Dendritic cell treated with granulocyte-macrophage colony-stimulating factor and Interleukin-4, amounts not matched to agents 40 ng/mL and 50 ng/mL, for 4 days (primary cell): Measurements from ENCODE around the gene UNKL.
"Not testable (repeated sequence)": the region's sequence is repeated elsewhere in the genome, so short reads cannot be mapped to it uniquely, and the experiment has no call there.

ENCODE experiments used
- H3K27ac Mint-ChIP-seq: one replicate; pipeline ENCODE4 v1.8.0; 2022; ENCODE audit warnings: mild to moderate bottlenecking, mixed read lengths
- H3K27me3 Mint-ChIP-seq: one replicate; pipeline ENCODE4 v1.8.0; 2022; ENCODE audit warnings: mild to moderate bottlenecking, mixed read lengths
- H3K36me3 Mint-ChIP-seq: one replicate; pipeline ENCODE4 v1.8.0; 2022; ENCODE audit warnings: low read depth, mixed read lengths
- H3K4me1 Mint-ChIP-seq: one replicate; pipeline ENCODE4 v1.8.0; 2022; ENCODE audit warnings: low read depth, mixed read lengths
- H3K4me3 Mint-ChIP-seq: one replicate; pipeline ENCODE4 v1.8.0; 2022; ENCODE audit warnings: mild to moderate bottlenecking, moderate library complexity, mixed read lengths
- H3K9me3 Mint-ChIP-seq: one replicate; pipeline ENCODE4 v1.8.0; 2022; ENCODE audit warnings: mixed read lengths
- intact Hi-C: fragments of 100-400 bp; cut with micrococcal nuclease; formaldehyde crosslinking; loops from one replicate; pipeline ENCODE4 v1.15.0; 2022

The UNKL gene

DNA sequence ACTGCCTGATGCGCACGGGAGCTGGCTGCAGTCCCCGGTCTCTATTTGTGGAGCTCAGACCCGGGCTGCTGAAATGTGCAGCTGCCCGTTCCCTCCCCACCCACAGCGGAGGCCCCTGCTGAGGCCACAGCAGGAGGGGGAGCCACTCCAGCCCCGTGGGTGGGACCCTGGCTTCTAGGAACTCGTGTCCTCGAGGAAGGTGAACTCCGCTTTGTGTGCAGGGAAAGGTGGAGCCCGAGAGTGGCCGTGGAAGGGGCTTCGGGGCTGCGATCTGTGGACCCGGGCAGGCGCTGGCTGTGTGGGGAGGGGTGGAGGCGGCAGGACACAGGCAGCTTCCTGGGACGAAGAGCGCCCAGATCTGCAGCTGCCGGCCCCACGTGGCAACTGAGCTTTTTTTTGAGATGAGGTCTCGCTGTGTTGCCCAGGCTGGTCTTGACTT, 26.9 kb upstream of the UNKL start:
- no peaks in the 10 kb centered on the region for H3K4me1 Mint-ChIP-seq
- no peak overlapping the region for H3K4me3 Mint-ChIP-seq
- intact Hi-C loops: no loop called here
- H3K9me3 Mint-ChIP-seq: no peaks in the 10 kb centered on the region
- no peak overlapping the region for H3K27ac Mint-ChIP-seq
- peaks cover 75% of the 10 kb centered on the region for H3K36me3 Mint-ChIP-seq
- no peaks in the 10 kb centered on the region for H3K27me3 Mint-ChIP-seq

DNA sequence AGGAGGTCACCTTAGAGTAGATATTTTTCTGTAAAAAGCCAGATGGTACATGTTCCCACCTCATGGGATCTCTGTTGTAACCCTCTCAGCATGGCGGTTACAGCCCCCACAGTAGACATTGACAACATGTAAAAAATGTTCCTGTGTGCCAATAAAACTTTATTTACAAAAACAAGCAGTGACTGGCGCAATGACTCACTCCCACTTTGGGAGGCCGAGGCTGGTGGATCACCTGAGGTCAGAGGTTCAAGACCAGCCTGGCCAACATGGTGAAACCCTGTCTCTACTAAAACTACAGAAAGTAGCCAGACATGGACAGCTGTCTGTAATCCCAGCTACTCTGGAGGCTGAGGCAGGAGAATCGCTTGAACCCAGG, 25.2 kb upstream of the UNKL start:
- Mint-ChIP-seq H3K36me3 (peaks cover 75% of the 10 kb centered on the region), H3K27ac (peak overlapping the region; percentile 32)
- H3K27me3 Mint-ChIP-seq, intact Hi-C loops, H3K4me1 Mint-ChIP-seq, H3K4me3 Mint-ChIP-seq, H3K9me3 Mint-ChIP-seq: not testable (repeated sequence)

DNA sequence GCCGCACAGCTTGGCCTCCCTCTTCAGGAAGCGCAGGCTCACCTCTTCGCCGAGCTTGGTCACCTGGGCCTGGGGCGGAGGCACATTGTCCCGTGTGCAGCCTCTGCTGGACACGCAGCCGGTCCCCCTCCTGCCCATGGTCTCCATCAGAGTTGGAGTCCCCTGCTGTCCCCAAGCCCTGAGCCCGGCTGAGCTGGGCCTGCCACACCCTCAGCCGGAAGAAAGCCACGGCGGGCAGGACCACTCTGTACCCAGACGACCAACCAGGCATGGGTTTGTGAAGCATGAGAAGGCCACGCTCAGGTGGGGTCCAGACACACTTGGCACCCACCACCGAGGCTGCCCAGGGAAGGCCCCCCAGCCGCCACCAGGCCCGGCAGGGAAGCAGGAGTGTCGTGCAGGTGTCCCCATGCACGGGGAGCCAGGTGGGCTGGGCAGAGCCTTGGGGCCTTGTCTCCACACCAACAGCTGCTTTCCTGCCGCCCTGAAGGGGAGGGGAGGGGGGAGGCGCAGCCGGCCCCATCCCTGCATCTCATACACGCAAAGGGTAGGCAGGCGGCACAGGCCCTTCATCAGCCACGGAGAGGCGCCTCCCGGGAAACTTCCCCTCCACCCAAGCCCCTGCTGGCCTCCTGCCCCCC, 24.7 kb upstream of the UNKL start:
- Mint-ChIP-seq H3K4me1 (no peaks in the 10 kb centered on the region), H3K27ac (peak overlapping the region; percentile 32), H3K9me3 (no peaks in the 10 kb centered on the region), H3K36me3 (peaks cover 77% of the 10 kb centered on the region), H3K4me3 (no peak overlapping the region), H3K27me3 (no peaks in the 10 kb centered on the region)
- intact Hi-C loops: no loop called here

DNA sequence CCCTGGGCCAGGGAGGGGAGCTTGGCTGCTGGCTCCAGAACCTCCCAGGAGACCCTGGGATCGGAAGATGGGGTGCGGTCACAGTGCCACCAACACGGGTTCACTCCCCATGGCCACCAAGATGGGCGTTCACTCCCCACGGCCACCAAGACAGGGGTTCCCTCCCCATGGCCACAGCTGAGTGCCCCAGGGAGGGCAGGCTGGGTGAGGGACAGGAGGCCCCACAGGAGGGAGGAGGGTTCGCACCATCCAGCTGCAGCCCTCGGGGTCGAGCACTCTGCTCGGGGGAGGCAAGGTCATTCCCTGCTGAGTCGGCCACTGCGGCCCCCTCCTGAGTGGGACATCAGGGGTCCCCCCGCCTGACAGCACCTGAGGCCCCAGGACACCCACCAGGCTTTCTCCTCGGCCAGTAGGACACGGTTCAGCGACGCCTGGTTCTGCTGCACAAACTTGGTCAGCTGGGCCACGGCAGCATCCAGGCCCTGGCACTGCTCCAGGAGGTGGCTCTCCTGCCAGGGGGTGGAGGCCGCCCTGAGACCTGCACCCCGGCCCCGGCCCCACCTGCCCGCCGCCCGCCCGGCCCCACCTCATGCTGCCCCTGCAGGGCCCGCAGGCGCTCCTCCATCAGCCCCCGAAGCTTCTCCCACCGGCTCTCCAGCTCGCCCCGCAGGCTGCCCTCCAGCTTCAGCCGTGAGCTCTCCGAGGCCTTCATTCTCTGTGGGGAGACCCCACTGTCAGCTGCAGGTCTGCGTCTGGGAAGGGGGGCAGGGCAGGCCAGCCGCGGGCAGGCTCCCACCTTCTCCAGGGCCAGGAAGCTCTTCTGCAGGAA, 23.9 kb upstream of the UNKL start:
- Mint-ChIP-seq H3K9me3 (no peaks in the 10 kb centered on the region), H3K4me3 (no peak overlapping the region), H3K27ac (peak overlapping the region; percentile 32), H3K4me1 (no peaks in the 10 kb centered on the region), H3K27me3 (peaks cover under 1% of the 10 kb centered on the region), H3K36me3 (peaks cover 77% of the 10 kb centered on the region)
- intact Hi-C loops: no loop called here

DNA sequence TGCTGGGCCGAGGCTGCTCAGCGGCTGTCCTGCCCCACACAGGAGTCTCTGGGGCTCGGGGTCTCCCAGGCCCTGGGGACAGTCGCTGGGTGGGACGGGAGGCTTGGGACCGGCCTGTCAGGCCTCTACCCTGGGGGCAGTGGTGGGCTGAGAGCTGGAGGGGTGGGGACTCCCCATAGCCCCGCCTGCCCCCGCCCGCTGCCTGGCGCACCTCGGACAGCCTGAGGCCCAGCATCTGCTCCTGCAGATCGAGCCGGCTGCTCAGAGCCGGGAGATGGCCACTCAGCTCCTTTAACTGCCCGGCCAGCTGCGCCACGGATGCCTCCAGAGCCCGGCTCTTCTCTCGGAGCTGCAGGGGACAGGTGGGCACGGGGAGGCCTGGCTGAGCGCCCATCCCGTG, 23.1 kb upstream of the UNKL start:
- no peak overlapping the region for H3K4me3 Mint-ChIP-seq
- no peaks in the 10 kb centered on the region for H3K4me1 Mint-ChIP-seq
- H3K36me3 Mint-ChIP-seq: peaks cover 71% of the 10 kb centered on the region
- H3K9me3 Mint-ChIP-seq: no peaks in the 10 kb centered on the region
- intact Hi-C loops: no loop called here
- peaks cover 3% of the 10 kb centered on the region for H3K27me3 Mint-ChIP-seq
- no peak overlapping the region for H3K27ac Mint-ChIP-seq

DNA sequence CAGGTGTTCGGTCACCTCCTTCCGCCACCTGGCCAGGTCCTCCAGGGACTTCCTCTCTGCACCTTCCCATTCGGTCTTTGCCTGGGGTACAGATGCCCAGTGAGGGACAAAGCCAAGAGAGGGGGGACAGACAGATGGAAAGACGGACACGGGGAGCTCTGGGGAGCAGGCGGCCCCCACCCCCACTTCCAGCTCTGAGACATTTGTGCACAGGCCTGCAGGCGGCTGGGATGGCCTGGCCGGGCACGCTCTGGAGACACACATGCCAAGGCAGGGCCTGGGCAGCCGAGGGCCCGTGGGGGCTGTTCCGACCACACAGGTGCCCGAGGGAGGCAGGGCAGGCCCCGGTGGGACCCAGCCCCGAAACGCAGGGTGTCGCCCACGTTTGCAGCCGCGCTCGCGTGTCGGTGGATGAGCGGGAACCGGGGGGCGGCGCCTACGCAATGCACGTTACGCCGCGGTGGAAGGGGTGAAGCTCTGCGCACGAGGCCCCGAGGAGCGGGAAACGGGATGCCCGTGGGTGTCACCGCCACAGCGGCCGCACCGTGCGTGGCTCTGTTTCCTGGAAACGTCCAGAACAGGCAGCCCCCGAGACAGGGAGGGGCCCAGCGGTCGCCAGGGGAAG, 22.3 kb upstream of the UNKL start:
- Mint-ChIP-seq H3K27me3 (peaks cover 9% of the 10 kb centered on the region), H3K4me3 (no peak overlapping the region), H3K4me1 (no peaks in the 10 kb centered on the region), H3K27ac (no peak overlapping the region), H3K36me3 (peaks cover 63% of the 10 kb centered on the region), H3K9me3 (no peaks in the 10 kb centered on the region)
- intact Hi-C loops: no loop called here

DNA sequence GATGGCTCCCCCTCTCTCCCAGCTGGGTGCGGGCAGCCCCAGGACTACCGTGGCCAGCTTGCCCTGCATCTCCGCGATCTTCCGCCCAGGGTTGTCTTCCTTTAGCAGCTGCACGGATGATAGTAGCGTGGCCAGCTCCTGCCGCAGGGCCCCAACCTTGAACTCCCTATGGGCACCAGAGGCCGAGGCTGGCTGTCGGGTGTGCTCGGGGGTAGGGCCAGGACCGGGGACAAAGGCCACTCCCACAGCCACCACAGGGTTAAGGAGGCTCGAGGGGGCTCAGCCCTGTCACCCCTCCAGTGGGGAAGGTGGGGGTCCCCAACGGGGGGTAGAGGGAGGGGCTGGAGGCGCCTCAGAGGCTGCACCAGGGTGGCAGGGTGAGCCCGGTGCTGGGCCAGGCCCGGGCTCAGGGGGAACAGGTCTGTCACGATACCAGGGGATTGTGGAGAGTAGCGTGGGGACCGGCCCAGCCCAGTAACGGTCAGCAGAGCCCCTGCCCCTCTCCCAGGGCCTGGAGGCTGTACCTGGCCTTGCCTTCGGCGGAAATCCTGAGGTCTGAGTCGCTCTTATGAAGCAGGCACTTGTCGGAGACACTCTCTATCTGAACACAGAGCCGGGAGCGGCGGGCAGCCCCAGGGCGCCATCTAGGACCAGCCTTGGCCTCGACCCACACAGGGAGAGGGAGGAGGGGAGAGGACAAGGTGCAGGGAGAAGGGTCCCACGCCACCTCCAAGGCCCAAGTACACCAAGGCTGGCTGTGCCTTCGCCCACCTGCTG, 21.6 kb upstream of the UNKL start:
- Mint-ChIP-seq H3K27me3 (peaks cover 16% of the 10 kb centered on the region), H3K4me3 (no peak overlapping the region), H3K9me3 (no peaks in the 10 kb centered on the region)

DNA sequence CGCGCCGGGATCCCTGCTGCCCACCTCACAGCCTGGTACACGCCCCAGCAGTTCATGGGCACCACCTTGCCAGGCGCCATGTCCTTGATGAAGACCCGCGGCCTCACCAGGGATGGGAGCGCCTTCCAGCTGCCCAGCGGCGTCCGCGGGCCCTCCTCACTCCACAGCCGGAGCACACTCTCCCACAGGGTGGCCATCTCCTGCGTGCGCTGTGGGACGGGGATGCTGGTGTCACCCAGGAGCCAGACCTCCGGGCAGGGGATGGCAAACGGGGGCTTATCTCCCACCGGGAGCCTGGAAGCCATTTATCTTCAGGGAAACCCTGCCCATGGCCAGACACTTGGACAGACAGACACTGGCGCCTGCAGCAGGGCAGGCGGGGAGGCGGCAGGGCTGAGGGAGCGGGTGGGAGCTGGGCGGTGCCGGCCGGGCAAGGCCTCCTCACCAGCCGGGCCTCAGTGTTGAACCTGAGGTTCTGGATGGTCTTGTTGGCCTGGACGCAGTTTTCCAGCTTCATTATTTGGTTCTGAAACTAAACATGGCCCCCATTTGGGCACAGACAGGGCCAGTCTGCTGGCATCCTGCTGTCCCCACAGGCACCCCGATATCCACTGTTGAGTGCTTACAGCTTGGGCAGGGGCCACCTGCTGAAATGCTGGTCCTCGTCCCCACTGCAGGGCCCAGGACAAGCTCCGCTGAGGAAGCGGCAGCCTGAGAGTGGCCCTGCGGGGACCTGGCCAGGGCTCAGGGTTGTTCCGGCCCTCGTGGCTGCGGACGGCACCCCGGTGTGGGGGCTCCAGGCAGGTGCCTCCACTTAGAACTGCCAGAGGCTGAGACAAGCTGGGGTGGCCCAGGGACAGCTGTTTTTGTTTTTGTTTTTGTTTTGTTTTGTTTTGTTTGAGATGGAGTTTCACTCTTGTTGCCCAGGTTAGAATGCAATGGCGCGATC, 20.4 kb upstream of the UNKL start:
- Mint-ChIP-seq H3K27me3 (peaks cover 22% of the 10 kb centered on the region), H3K36me3 (peaks cover 49% of the 10 kb centered on the region), H3K27ac (no peak overlapping the region), H3K4me1 (no peaks in the 10 kb centered on the region), H3K4me3 (no peak overlapping the region), H3K9me3 (no peaks in the 10 kb centered on the region)
- intact Hi-C loops: no loop called here

More for the DNA sequence above, 21.6 kb upstream of the UNKL start:
- no peaks in the 10 kb centered on the region for H3K4me1 Mint-ChIP-seq
- no peak overlapping the region for H3K27ac Mint-ChIP-seq
- intact Hi-C loops: no loop called here
- H3K36me3 Mint-ChIP-seq: peaks cover 58% of the 10 kb centered on the region

DNA sequence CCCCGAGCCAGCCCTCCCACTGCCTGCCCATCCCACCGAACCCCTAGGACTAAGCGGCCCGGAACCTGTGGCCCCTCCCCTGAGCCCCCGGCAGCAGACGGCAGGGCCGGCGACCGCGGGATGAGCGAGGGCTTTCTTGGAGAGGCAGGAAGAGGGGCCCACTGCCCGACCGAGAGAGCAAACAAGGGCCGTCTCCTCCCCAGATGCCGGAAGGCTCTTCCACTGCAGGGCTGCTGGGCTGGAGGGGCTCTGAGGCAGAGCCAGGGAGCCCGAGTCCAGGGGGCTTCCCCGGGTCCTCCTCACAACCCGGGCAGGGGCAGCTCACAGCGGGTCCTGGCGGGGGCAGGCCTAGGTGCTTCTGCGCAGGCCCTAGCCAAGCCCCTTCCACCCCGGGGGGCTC, 19.3 kb upstream of the UNKL start:
- Mint-ChIP-seq H3K4me1 (no peaks in the 10 kb centered on the region), H3K9me3 (no peaks in the 10 kb centered on the region), H3K4me3 (no peak overlapping the region), H3K36me3 (peaks cover 40% of the 10 kb centered on the region), H3K27ac (no peak overlapping the region), H3K27me3 (peaks cover 27% of the 10 kb centered on the region)
- intact Hi-C loops: no loop called here

DNA sequence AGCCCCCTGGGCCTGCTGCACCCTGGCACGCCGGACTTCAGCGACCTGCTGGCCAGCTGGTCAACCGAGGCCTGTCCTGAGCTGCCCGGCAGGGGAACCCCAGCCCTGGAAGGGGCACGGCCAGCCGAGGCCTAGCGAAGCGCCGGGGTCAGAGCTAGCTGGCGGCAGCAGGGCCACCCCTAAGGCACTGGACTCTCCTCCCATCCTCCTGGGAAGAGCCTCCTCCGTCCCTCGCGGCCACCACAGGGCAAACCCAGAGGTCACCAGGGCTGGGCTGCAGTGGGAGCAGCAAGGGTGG, 18.7 kb upstream of the UNKL start:
- Mint-ChIP-seq H3K4me3 (no peak overlapping the region), H3K36me3 (peaks cover 34% of the 10 kb centered on the region), H3K27me3 (peaks cover 27% of the 10 kb centered on the region), H3K27ac (no peak overlapping the region), H3K9me3 (no peaks in the 10 kb centered on the region), H3K4me1 (no peaks in the 10 kb centered on the region)
- intact Hi-C loops: no loop called here

DNA sequence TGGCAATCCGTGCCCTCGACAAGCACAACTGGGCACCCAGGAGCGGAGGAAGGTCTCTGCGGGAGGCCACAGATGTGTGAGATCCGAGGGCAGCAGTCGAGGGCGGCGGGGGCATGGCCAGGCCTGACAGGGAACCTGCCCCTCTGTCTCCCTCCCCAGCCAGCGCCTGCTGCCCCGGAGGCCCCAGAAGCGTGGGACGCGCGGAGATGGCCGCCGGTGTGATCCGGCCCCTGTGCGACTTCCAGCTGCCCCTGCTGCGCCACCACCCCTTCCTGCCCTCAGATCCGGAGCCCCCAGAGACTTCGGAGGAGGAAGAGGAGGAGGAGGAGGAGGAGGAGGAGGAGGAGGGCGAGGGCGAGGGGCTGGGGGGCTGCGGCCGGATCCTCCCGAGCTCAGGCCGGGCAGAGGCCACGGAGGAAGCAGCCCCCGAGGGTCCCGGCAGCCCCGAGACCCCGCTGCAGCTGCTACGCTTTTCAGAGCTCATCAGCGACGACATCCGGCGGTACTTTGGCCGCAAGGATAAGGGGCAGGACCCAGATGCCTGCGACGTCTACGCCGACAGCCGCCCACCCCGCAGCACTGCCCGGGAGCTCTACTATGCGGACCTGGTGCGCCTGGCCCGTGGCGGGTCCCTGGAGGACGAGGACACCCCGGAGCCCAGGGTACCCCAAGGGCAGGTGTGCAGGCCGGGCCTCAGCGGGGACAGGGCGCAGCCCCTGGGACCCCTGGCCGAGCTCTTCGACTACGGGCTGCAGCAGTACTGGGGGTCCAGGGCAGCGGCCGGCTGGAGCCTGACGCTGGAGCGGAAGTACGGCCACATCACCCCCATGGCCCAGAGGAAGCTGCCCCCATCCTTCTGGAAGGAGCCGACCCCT, 18.1 kb upstream of the UNKL start:
- no peaks in the 10 kb centered on the region for H3K4me1 Mint-ChIP-seq
- peaks cover 27% of the 10 kb centered on the region for H3K27me3 Mint-ChIP-seq
- H3K36me3 Mint-ChIP-seq: peaks cover 29% of the 10 kb centered on the region
- no peaks in the 10 kb centered on the region for H3K9me3 Mint-ChIP-seq
- no peak overlapping the region for H3K4me3 Mint-ChIP-seq
- peak overlapping the region; percentile 23 for H3K27ac Mint-ChIP-seq
- intact Hi-C loops: no loop called here

DNA sequence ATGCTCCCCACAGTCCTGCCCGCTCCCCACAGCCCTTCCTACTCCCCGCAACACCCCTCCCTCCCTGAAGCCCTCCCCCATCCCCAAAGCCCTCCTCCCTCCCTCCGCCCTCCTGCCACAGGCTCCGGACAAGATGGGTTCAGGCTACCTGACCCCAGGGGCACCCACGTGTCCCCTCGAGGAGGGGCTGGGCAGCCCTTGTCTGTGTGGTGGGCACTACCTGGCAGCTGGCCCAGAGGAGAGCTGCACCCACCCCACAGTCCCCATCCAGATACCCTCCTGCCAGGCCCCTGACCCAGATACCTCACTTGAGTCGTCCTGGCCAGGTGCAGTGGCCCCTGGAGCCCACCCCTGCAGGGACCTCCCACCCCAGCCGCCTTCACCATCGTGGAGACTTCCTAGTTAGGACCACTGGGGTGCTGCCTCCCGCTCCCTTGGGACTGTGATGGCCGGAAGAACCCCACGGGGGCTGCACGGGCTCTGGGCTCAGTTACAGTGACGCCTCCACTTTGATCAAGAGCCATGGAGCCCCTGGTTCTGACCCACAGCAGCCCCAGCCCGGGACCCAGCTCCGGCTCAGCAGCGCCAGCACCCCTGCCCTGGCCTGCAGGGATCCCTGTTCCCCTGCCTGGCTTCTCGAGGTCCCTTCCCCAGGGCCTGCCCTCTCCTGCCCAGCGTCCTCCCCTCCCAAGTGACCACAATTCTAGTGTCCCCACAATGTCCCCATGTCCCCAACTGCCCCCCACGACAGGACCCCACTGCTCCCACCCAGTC, 17.2 kb upstream of the UNKL start:
- Mint-ChIP-seq H3K27me3 (peaks cover 27% of the 10 kb centered on the region), H3K4me3 (no peak overlapping the region), H3K27ac (no peak overlapping the region), H3K9me3 (no peaks in the 10 kb centered on the region), H3K36me3 (peaks cover 23% of the 10 kb centered on the region), H3K4me1 (no peaks in the 10 kb centered on the region)
- intact Hi-C loops: no loop called here
